Body of pancreas (tissue), 4 donors: ENCODE data around the gene MCF2L2. TPM values are rescaled to one million over a fixed set of nuclear protein-coding genes. Genes with fewer than 3 reads are reported as not detected.
A peak's percentile ranks its signal among the peaks of the same experiment; 100 is the strongest.

Source experiments
- ATAC-seq: fragments of 150-250 bp; one replicate; pipeline ENCODE4 v1.9.1; 2016
- DNase-seq, 4 donors: peaks; one replicate each; pipeline ENCODE4 v3.0.0-alpha.2; 2019
- H3K27ac ChIP-seq, 4 donors: fragments of 200-600 bp; sonication (generic); 1 replicate in 3 of 4; 2 replicates in 1 of 4; pipeline versions ENCODE4 v1.5.1 to v1.6.1; 2016 to 2019; ENCODE audit warnings: mild to moderate bottlenecking in 1 of 4, mixed read lengths in 1 of 4, moderate library complexity in 1 of 4
- H3K27me3 ChIP-seq, 2 donors: fragments of 200-600 bp; sonication (generic); one replicate each; pipeline ENCODE4 v1.6.0; 2016; ENCODE audit warnings: mild to moderate bottlenecking in 1 of 2
- H3K36me3 ChIP-seq, 2 donors: fragments of 200-600 bp; sonication (generic); replicated peaks in 1 of 2; 2 replicates each; pipeline ENCODE4 v1.5.1; 2016; ENCODE audit warnings: low read depth in 2 of 2; ENCODE audit not compliant: insufficient read depth in 1 of 2
- H3K4me1 ChIP-seq: fragments of 200-600 bp; sonication (generic); one replicate; pipeline ENCODE4 v1.6.0; 2016
- H3K4me3 ChIP-seq, 2 donors: fragments of 200-600 bp; sonication (generic); 1 replicate in 1 of 2; 2 replicates in 1 of 2; pipeline ENCODE4 v1.5.1; 2016 to 2019
- H3K9me3 ChIP-seq, 3 donors: fragments of 200-600 bp; sonication (generic); 1 replicate in 2 of 3; 2 replicates in 1 of 3; pipeline ENCODE4 v1.5.1; 2016
- POLR2A ChIP-seq, 3 donors: fragments of 450-650 bp; IDR thresholded peaks; one replicate each; pipeline ENCODE4 v1.6.1; 2016; ENCODE audit warnings: antibody characterized with exemption in 3 of 3, mild to moderate bottlenecking in 2 of 3
- WGBS, 2 donors: methylation state at CpG; one replicate each; pipeline ENCODE4 v1.1.5; 2017; 5-methylcytosine and 5-hydroxymethylcytosine counted together
- intact Hi-C: fragments of 100-400 bp; cut with DNase I; formaldehyde crosslinking; loops from one replicate; pipeline ENCODE4 v1.15.1; 2023
- total RNA-seq, 2 donors: library from RNA; depleted of rRNA; stranded (reverse); fragments of >200 nt; gene quantifications; one replicate each; pipeline ENCODE4 v1.1.0, GENCODE V29; 2016
- TF ChIP-seq, protein P1 (sequence below), 7 experiments: fragments of 450-650 bp in 4 of 7; fragments of 200-600 bp in 3 of 7; sonication (generic) in 3 of 7; IDR thresholded peaks; one replicate each; pipeline ENCODE4 v1.5.1; 2016 to 2019; ENCODE audit warnings: antibody characterized with exemption in 7 of 7

Gene MCF2L2
- total RNA-seq, 2 donors from 2014 or later: 0.26 TPM; not detected in 1

DNA sequence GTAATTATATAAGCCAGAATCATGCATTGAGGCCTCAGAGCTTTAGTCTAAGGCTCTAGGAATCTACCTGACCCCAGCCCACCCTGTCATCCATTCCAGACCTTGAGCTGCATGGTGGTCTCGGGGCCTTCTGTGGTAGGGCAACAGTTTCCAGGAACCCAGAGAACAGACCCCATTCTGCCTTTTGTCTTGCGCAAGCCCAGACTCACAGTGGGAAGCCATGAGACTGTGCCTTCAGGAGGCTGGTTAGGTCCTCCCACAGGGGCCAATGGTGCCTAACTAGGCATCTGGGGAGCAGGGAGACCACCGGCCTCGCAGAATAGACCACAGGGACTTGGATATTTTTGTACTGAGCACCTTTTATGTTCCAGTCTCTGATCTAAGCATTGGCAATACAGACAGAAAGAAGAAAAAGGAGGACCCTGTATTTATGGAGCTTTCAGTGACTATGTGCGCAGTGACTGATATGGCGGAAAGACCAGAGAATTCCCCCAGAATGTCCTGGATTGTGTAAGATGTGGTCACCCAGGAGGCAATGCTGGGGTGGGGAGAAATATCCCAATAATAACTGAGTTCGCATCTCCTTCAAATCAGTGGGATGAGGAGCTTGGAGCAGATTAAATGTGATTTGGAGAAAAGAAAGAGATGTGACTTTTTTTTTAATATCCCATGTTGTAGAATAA is 40.1 kb downstream of the MCF2L2 start:
- 76 to 82% methylated on average over 7 of the region's 7 CpGs for WGBS, 2 donors
- Histone ChIP-seq H3K36me3 (no peaks in the 10 kb centered on the region), H3K27me3 (no peaks in the 10 kb centered on the region), H3K27ac (no peak overlapping the region), H3K9me3 (no peaks in the 10 kb centered on the region), H3K4me3 (no peak overlapping the region), H3K4me1 (peaks cover 7% of the 10 kb centered on the region)
- ATAC-seq (no peak), DNase-seq (no peak)
- TF ChIP-seq POLR2A (IDR thresholded peaks at IDR 0.05): no peak
- TF ChIP-seq, protein P1, sequence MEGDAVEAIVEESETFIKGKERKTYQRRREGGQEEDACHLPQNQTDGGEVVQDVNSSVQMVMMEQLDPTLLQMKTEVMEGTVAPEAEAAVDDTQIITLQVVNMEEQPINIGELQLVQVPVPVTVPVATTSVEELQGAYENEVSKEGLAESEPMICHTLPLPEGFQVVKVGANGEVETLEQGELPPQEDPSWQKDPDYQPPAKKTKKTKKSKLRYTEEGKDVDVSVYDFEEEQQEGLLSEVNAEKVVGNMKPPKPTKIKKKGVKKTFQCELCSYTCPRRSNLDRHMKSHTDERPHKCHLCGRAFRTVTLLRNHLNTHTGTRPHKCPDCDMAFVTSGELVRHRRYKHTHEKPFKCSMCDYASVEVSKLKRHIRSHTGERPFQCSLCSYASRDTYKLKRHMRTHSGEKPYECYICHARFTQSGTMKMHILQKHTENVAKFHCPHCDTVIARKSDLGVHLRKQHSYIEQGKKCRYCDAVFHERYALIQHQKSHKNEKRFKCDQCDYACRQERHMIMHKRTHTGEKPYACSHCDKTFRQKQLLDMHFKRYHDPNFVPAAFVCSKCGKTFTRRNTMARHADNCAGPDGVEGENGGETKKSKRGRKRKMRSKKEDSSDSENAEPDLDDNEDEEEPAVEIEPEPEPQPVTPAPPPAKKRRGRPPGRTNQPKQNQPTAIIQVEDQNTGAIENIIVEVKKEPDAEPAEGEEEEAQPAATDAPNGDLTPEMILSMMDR (IDR thresholded peaks at IDR 0.05): no peak
- intact Hi-C loops: loop anchor here (5.0 to 10.0 kb wide), 2 partner anchors 206 to 274 kb away; no protein-coding TSS in a partner anchor

DNA sequence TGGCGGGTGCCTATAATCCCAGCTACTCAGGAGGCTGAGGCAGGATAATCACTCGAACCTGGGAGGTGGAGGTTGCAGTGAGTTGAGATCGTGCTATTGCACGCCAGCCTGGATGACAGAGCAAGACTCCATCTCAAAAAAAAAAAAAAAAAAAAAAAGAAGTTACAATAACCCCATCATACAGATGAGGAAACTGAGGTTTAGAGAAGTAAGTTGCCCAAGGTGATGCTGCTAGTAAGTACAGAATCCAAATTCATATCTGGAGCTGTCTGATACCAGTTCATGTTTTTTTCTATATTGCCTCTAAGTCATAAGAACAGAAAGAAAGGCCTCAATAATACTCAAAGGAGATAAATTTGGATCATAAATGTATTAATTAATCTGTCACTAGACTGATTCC is 40.6 kb downstream of the MCF2L2 start:
- intact Hi-C loops: loop anchor here (5.0 to 10.0 kb wide), 2 partner anchors 205 to 273 kb away; no protein-coding TSS in a partner anchor
- Histone ChIP-seq H3K9me3 (no peaks in the 10 kb centered on the region), H3K36me3 (no peaks in the 10 kb centered on the region), H3K4me3 (no peak overlapping the region), H3K27me3 (no peaks in the 10 kb centered on the region), H3K4me1 (peaks cover 7% of the 10 kb centered on the region), H3K27ac (no peak overlapping the region)
- DNase-seq: no peak
- WGBS, 2 donors: 58 to 69% methylated on average over 4 of the region's 4 CpGs
- no peak for TF ChIP-seq POLR2A (IDR thresholded peaks at IDR 0.05)
- TF ChIP-seq, protein P1 (IDR thresholded peaks at IDR 0.05): no peak
- no peak for ATAC-seq

DNA sequence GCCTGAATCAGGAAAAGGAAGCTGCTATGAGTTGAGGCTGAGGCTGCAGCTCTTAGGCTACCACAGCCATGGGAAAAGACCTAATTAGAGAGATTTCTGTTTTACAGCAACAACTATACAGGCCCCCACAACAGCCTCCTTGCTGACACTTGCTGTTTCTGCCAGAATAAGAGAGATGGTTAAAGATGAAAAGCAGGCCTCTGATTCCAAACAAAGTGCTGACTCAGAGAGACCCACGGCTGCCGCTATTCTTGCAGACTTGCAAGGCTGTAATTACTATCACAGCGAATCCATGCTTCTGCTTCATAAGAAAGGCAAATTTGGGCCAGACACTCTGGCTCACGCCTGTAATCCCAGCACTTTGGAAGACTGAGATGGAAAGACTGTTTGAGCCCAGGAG is 41.8 kb downstream of the MCF2L2 start:
- H3K27me3 ChIP-seq: no peaks in the 10 kb centered on the region
- peaks cover 7% of the 10 kb centered on the region for H3K4me1 ChIP-seq
- TF ChIP-seq POLR2A (IDR thresholded peaks at IDR 0.05): no peak
- TF ChIP-seq, protein P1 (IDR thresholded peaks at IDR 0.05): no peak
- DNase-seq (no peak), ATAC-seq (no peak)
- H3K36me3 ChIP-seq: no peaks in the 10 kb centered on the region
- WGBS, 2 donors: 67 to 88% methylated on average over 4 of the region's 4 CpGs
- intact Hi-C loops: loop anchor here (5.0 to 10.0 kb wide), 2 partner anchors 204 to 272 kb away; no protein-coding TSS in a partner anchor
- H3K9me3 ChIP-seq: no peaks in the 10 kb centered on the region
- no peak overlapping the region for H3K27ac ChIP-seq
- H3K4me3 ChIP-seq: no peak overlapping the region

DNA sequence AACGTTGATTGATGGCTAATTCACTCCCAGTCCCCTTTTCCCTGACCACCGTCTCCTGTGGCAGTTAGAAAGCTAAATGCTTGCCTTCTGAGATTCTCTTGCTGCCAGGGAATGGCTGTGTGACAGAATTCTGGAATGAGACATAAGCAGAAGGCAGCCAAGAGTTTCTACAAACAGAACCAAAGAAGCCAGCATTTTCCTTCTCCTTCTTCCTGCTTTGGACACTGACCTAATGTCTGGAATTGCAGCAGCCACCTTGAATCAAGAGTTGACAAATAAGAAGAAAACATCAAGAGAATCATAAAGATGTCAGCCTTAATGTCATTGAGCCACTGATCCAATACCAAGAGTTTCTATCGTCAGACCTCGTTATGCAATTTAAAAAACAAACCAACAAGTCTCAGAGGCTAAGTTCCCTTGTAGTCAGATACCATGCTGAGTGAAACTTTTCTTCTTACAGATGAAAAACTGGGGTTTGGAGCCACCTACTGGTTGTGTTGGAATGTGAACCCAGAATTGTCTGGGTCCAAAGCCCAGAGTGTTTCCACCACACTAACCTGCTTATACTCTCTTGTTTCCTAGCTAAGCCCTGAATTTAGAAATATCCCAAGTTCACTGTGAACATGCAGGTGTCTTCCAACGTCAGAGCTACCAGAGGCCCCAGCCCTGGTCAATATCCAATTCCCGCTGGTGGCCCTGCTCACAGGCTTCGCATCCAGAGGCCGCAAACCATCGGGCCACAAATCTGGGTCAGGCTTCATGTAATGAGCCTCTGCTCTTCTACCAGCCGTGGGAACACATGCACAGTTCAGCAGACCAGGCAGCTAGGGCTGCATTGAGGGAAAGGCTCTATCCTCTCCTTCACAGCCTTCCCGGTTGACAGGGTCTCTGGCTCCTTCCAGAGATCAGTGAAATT is 42.5 kb downstream of the MCF2L2 start:
- TF ChIP-seq, protein P1 (IDR thresholded peaks at IDR 0.05): peak; percentile 52 to 89 (median 75)
- no peak for TF ChIP-seq POLR2A (IDR thresholded peaks at IDR 0.05)
- no peak overlapping the region for H3K4me3 ChIP-seq
- no peaks in the 10 kb centered on the region for H3K9me3 ChIP-seq
- H3K4me1 ChIP-seq: peaks cover 7% of the 10 kb centered on the region
- intact Hi-C loops: loop anchor here (5.0 to 10.0 kb wide), 2 partner anchors 204 to 271 kb away; no protein-coding TSS in a partner anchor
- peak; percentile 92 for ATAC-seq
- H3K27me3 ChIP-seq: no peaks in the 10 kb centered on the region
- H3K36me3 ChIP-seq: no peaks in the 10 kb centered on the region
- 55% methylated on average over 11 of the region's 11 CpGs for WGBS, 2 donors
- peak overlapping the region in 1 of 4 donors; percentile 29 for H3K27ac ChIP-seq
- DNase-seq: peak; percentile 69 to 75 (median 72)
